ENCODE data around the gene ARMC3.

ARMC3 gene

GRCh38 chr10:22993314-22993713, 65.5 kb downstream of the ARMC3 start:
- Histone ChIP-seq H3K36me3 (ENCODE audit: control insufficient read depth, low read length) (no peaks in the 10 kb centered on the region), H3K4me1 (ENCODE audit: control insufficient read depth, low read length) (peaks cover 6% of the 10 kb centered on the region; the same call in 1 of the 2 replicates), H4K20me1 (ENCODE audit: control insufficient read depth, insufficient read depth, low read depth, low read length) (no peaks in the 10 kb centered on the region), H3K9me3 (ENCODE audit: control insufficient read depth, insufficient read depth, low read length) (no peaks in the 10 kb centered on the region), H3K27ac (ENCODE audit: low read depth, low read length) (no peak overlapping the region), H3F3A (ENCODE audit: control insufficient read depth, insufficient read depth) (no peaks in the 10 kb centered on the region), H3K4me3 (ENCODE audit: low read length) (no peak overlapping the region), H3K4me2 (ENCODE audit: low read length) (no peak overlapping the region), H3K79me2 (ENCODE audit: control insufficient read depth, low read length) (no peaks in the 10 kb centered on the region), H3K27me3 (ENCODE audit: control insufficient read depth, low read length) (peaks cover 56% of the 10 kb centered on the region), H3K9me2 (replicated peaks; ENCODE audit: control insufficient read depth, low read length) (no peaks in the 10 kb centered on the region)
- TF ChIP-seq EZH2phosphoT487 (IDR thresholded peaks at IDR 0.05; ENCODE audit: borderline replicate concordance, low read length) (no peak), CTCF (IDR thresholded peaks at IDR 0.05; ENCODE audit: low read depth, low read length, poor library complexity, severe bottlenecking) (no peak)

GRCh38 chr10:22997096-22997495, 69.2 kb downstream of the ARMC3 start:
- Histone ChIP-seq H3F3A (ENCODE audit: control insufficient read depth, insufficient read depth) (no peaks in the 10 kb centered on the region), H3K4me1 (ENCODE audit: control insufficient read depth, low read length) (no peaks in the 10 kb centered on the region), H3K4me2 (ENCODE audit: low read length) (no peak overlapping the region), H3K4me3 (ENCODE audit: low read length) (no peak overlapping the region), H3K27ac (ENCODE audit: low read depth, low read length) (no peak overlapping the region), H3K27me3 (ENCODE audit: control insufficient read depth, low read length) (peaks cover 20% of the 10 kb centered on the region), H3K9me3 (ENCODE audit: control insufficient read depth, insufficient read depth, low read length) (no peaks in the 10 kb centered on the region), H3K79me2 (ENCODE audit: control insufficient read depth, low read length) (no peaks in the 10 kb centered on the region), H3K9me2 (replicated peaks; ENCODE audit: control insufficient read depth, low read length) (no peaks in the 10 kb centered on the region), H4K20me1 (ENCODE audit: control insufficient read depth, insufficient read depth, low read depth, low read length) (no peaks in the 10 kb centered on the region), H3K36me3 (ENCODE audit: control insufficient read depth, low read length) (no peaks in the 10 kb centered on the region)
- TF ChIP-seq CTCF (IDR thresholded peaks at IDR 0.05; ENCODE audit: low read depth, low read length, poor library complexity, severe bottlenecking) (no peak), EZH2phosphoT487 (IDR thresholded peaks at IDR 0.05; ENCODE audit: borderline replicate concordance, low read length) (no peak)

DNA sequence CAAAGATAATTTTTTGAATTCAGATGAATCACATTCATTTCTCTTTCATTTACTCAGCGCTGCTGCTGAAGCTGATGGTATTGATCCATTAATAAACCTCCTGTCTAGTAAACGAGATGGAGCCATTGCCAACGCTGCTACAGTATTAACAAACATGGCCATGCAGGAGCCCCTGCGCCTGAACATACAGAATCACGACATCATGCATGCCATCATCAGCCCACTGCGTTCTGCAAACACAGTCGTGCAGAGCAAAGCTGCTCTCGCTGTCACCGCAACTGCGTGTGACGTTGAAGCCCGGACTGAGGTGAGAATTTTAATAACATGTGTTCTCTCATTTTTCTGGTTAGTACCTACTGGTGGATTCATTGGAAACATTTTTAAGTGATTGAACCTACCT, 70.2 kb downstream of the ARMC3 start:
- no peaks in the 10 kb centered on the region for H3K9me2 ChIP-seq (replicated peaks; ENCODE audit: control insufficient read depth, low read length)

More for the DNA sequence above, 70.2 kb downstream of the ARMC3 start:
- Histone ChIP-seq H4K20me1 (ENCODE audit: control insufficient read depth, insufficient read depth, low read depth, low read length) (no peaks in the 10 kb centered on the region), H3K4me1 (ENCODE audit: control insufficient read depth, low read length) (no peaks in the 10 kb centered on the region), H3K36me3 (ENCODE audit: control insufficient read depth, low read length) (no peaks in the 10 kb centered on the region), H3K4me3 (ENCODE audit: low read length) (no peak overlapping the region), H3K27me3 (ENCODE audit: control insufficient read depth, low read length) (peaks cover 17% of the 10 kb centered on the region), H3K79me2 (ENCODE audit: control insufficient read depth, low read length) (no peaks in the 10 kb centered on the region), H3K27ac (ENCODE audit: low read depth, low read length) (no peak overlapping the region), H3K9me3 (ENCODE audit: control insufficient read depth, insufficient read depth, low read length) (no peaks in the 10 kb centered on the region), H3K4me2 (ENCODE audit: low read length) (no peak overlapping the region), H3F3A (ENCODE audit: control insufficient read depth, insufficient read depth) (no peaks in the 10 kb centered on the region)
- TF ChIP-seq EZH2phosphoT487 (IDR thresholded peaks at IDR 0.05; ENCODE audit: borderline replicate concordance, low read length) (no peak), CTCF (IDR thresholded peaks at IDR 0.05; ENCODE audit: low read depth, low read length, poor library complexity, severe bottlenecking) (no peak)

Data from DOHH2 (cell line).